Spleen (tissue), 7 donors: ENCODE data around the gene SCRN1.

Experiments used
- POLR2A ChIP-seq, 3 donors: fragments of 450-650 bp; IDR thresholded peaks; one replicate each; pipeline ENCODE4 v1.5.1; 2017; ENCODE audit warnings: antibody characterized with exemption in 3 of 3, mild to moderate bottlenecking in 1 of 3
- TF ChIP-seq, protein P1 (sequence below), 11 experiments: fragments of 200-600 bp in 7 of 11; fragments of 450-650 bp in 4 of 11; sonication (generic) in 4 of 11; IDR thresholded peaks in 8 of 11; conservative IDR thresholded peaks in 3 of 11; 1 replicate in 7 of 11; 2 replicates in 4 of 11; pipeline versions ENCODE4 v1.4.0 to v1.8.0; 2016 to 2021; ENCODE audit warnings: antibody characterized with exemption in 11 of 11, inconsistent platforms in 4 of 11, mild to moderate bottlenecking in 1 of 11
- donor health status: DM: no; HTN: no; CAD: no; lungs with moderate emphysema.
- donor health status: DM: no; HTN: no; CAD: no.
- donor health status: DM: no; HTN: no; CAD: no.

DNA sequence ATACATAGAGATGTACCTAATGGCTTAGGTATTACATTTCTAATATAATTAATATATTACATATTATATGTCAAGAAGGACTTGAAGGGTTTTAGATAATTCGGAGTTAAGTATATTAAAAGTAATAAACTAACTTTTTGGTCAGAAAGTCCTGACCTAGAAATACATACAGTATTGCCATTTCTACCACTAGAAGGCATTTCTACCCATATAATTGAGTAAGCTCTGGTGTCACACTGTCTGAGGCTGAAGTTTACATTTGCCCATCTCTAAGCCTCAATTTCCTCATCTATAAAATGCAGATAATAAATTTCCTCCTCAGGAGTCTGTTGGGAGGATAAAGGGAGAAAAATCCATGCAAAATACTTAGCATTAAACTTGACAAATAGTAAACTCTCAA lies 29.8 kb upstream of the SCRN1 start:
- TF ChIP-seq, protein P1, sequence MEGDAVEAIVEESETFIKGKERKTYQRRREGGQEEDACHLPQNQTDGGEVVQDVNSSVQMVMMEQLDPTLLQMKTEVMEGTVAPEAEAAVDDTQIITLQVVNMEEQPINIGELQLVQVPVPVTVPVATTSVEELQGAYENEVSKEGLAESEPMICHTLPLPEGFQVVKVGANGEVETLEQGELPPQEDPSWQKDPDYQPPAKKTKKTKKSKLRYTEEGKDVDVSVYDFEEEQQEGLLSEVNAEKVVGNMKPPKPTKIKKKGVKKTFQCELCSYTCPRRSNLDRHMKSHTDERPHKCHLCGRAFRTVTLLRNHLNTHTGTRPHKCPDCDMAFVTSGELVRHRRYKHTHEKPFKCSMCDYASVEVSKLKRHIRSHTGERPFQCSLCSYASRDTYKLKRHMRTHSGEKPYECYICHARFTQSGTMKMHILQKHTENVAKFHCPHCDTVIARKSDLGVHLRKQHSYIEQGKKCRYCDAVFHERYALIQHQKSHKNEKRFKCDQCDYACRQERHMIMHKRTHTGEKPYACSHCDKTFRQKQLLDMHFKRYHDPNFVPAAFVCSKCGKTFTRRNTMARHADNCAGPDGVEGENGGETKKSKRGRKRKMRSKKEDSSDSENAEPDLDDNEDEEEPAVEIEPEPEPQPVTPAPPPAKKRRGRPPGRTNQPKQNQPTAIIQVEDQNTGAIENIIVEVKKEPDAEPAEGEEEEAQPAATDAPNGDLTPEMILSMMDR (IDR thresholded peaks at IDR 0.05 in 8 of 11, conservative IDR thresholded peaks at IDR 0.05 in 3 of 11): no peak
- no peak for TF ChIP-seq POLR2A (IDR thresholded peaks at IDR 0.05)
